HG02571 (cell line): ENCODE measurements around the gene CTNND2.
"Not testable (repeated sequence)": the region's sequence is repeated elsewhere in the genome, so short reads cannot be mapped to it uniquely, and the experiment has no call there.

Experiments used
- ATAC-seq: cut with Tn5 transposase; IDR thresholded peaks from one replicate; pipeline ENCODE4 v1.9.1; 2021; ENCODE audit warnings: mild to moderate bottlenecking, moderate library complexity; ENCODE audit not compliant: unreplicated experiment

Gene CTNND2

DNA sequence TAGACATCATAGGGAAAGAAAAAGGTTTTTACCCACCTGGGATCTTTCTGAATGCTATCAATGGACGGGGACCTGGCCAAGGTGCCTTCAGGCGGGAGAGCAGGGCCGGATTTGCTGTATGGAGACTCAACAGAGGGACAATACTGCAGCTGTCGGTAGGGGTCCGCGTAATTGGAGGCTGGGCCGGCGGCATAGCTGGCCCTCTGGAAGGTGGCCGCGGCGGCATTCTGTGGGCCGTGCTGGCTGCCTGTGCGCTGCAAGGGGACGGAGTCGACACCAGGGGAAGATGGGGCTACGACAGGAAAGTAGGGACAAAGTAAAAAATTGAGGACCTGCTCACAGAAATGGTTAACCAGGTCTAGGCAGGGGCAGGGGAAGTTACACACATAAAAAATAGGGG lies 557.9 kb downstream of the CTNND2 start:
- ATAC-seq, result no peak

- no peak for ATAC-seq
These were observed 568.1 kb downstream of the CTNND2 start for GRCh38 chr5:11335881-11336760.

- ATAC-seq, result no peak
These were observed 569.8 kb downstream of the CTNND2 start for GRCh38 chr5:11334404-11334803.

DNA sequence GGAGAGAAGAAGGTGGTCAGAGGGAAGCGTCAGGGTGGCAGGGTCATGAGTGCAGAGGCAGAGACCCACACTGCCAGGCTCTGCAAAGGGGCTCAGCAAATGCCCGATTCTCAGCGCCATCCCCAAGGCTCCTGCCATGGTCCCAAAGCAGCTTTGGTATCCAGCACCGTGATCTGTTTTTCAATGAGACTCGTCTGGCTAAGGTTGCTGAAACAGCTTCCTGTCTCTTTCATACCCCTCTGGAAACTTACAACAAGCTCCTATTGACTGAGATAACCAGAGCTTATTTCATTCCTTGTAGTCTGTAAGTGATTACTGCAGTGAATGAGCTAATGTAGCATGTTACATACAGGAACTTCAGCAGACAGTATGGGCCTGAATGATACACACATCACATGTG lies 574.6 kb downstream of the CTNND2 start:
- no peak for ATAC-seq

- no peak for ATAC-seq
These were observed 579.5 kb downstream of the CTNND2 start for GRCh38 chr5:11324521-11325289.

- no peak for ATAC-seq
These were observed 580.5 kb downstream of the CTNND2 start for GRCh38 chr5:11323761-11324160.

DNA sequence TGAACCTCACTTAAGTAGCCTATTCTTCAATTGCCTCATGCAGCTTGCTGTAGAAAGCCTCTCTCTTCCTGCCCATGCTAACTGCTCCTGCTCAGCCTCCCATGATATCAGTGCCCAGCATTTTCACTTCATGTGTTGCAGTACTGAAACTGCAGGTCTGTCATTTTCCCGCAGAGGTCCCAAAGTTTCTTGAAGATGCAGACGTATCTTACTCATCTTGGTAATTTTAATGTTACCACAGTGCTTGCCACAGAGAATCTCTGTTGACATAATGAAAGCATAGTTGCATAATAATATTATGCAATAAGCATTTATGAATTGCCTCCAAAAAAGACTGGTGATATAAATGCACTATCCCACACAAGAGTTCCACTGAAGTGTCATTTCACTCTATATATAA lies 582.1 kb downstream of the CTNND2 start:
- no peak for ATAC-seq

- ATAC-seq, result no peak
These were observed 584.2 kb downstream of the CTNND2 start for GRCh38 chr5:11319836-11320580.

DNA sequence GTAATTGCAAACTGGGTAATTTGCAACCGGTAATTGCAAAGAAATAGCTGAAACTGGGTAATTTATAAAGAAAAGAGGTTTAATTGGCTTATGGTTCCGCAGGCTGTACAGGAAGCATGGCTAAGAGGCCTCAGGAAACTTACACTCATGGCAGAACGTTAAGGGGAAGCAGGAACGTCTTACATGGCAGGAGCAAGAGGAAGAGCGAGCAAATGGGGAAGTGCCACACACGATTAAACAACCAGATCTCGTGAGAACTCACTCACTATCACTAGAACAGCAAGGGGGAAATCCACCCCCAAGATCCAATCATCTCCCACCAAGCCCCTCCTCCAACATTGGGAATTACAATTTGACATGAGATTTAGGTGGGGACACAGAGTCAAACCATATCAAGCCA lies 590.6 kb downstream of the CTNND2 start:
- not testable (repeated sequence) for ATAC-seq

DNA sequence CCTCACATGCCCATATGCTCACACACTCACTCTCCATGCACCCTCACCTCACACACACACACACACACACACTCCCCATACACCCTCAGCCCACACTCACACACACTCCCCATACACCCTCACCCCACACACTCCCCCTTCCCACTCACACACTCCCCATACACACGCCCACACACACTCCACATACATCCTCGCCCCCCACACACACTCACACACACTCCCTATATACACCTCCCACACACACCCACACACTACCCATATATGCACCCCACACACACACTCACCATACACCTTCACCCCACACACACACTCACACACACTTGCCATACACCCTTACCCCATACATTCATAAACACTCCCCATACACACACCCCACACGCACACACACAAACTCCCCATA lies 592.5 kb downstream of the CTNND2 start:
- ATAC-seq, result no peak

DNA sequence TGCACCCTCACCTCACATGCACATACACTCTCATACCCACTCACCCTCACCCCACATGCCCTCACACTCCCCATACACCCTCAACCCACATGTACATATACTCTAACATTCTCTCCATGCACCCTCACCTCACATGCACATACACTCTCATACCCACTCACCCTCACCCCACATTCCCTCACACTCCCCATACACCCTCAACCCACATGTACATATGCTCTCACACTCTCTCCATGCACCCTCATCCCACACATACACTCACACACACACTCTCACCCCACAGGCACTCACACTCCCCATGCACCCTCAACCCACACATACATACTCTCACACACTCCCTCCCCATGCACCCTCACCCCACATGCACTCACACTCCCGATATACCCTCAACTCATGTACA lies 593.0 kb downstream of the CTNND2 start:
- ATAC-seq, result no peak

DNA sequence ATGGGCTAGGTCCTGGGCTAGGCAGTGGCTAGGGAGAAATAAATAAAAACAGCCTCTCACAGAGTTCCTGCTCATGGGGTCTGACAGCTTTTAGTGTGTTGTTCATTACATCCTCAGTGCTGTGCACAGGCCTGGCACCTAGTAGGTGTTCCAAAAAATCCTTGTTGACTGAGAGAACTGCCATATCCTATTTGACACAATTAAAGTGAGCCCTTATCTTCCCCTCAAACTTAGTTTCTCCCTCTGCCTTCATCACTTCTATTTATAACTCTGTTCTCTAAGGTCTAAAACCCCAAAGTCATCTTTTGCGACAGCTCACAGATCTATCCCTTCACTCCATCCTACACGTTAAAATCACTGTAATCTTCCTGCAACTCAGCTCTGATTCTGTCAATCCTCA lies 594.1 kb downstream of the CTNND2 start:
- ATAC-seq, result no peak

- no peak for ATAC-seq
These were observed 597.9 kb downstream of the CTNND2 start for GRCh38 chr5:11306365-11306764.

DNA sequence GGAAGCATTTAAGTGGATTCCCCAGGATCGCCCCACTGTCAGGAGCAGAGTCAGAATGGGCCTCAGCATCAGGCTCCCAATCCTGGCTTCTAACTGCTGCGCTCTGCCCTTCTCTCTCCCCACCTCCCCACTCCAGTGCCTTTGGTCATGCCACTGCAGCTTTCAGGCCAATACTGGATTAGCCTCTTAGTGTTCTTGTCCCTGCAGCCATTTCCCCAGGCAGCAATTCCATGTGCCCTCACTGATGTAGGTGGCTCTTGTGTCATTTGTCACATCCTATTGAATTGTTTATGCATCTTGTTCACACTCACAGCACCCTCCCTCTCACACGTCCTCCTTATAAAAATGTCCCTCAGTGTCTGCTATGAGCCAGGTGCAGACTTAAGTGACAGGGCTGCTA lies 599.0 kb downstream of the CTNND2 start:
- no peak for ATAC-seq

DNA sequence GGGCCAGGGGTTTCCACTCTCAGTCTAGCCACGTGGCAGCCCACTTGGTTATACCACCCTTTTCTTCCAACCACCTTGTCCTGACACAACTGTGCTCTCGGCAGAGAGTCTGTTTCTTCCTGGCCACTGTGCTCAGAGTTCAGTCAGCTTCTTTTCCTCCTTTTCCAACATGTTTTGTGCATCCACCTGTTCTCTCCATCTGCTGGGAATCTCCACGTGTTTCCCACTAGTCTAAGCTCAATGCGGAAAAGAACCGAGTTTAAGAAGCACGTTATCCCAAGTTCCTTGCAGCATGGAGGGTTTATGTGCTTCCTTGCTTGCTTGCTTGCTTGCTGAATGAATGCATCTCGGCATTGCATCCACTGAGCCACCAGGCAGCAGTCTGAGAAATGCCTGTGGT lies 599.6 kb downstream of the CTNND2 start:
- ATAC-seq, result no peak

GRCh38 chr5:11302663-11303062 lies 601.6 kb downstream of the CTNND2 start:
- ATAC-seq, result no peak

GRCh38 chr5:11301171-11301570 lies 603.1 kb downstream of the CTNND2 start:
- ATAC-seq, result no peak

DNA sequence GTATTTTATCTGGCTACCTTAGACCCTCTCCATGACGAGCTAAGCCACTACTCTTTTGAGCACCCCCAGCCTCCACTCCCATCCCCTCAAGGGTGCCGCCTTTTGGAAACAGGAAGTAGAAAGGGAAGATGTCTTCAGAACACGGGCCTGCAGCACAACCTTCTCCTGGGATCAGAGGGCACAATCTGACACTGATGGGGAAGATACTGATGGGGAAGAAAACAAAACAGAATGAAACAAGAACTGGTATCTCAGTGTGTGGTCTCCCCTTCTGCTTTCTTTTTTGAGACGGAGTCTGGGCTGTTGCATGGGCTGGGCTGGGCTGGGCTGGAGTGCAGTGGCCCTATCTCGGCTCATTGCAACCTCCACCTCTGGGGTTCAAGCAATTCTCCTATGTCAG lies 603.5 kb downstream of the CTNND2 start:
- no peak for ATAC-seq

- no peak for ATAC-seq
These were observed 605.4 kb downstream of the CTNND2 start for GRCh38 chr5:11298877-11299276.

DNA sequence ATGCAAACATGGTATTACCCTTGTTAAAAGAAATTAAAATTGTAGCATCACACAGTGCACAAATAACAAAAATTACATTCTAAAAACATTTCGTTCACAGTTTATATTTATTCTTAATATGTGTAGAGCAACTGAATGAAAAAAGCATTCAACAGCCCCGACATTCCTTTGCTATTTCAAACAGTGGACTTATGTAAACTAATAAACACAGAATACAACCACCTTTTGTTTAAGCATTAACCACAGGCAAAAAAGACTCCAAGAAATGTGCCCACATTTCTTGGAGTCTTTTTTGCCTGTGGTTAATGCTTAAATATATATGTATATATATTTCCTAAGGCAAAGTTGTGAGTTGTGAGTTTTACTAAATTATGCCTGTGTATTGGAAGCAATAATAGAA lies 610.7 kb downstream of the CTNND2 start:
- no peak for ATAC-seq

GRCh38 chr5:11292648-11293356 lies 611.4 kb downstream of the CTNND2 start:
- no peak for ATAC-seq
